Thyroid gland (tissue), 4 donors: ENCODE measurements around the gene SLC15A1.

Experiments used
- CTCF ChIP-seq, 6 experiments: fragments of 200-600 bp in 3 of 6; fragments of 450-650 bp in 3 of 6; sonication (generic) in 3 of 6; IDR thresholded peaks; one replicate each; pipeline ENCODE4 v1.5.1; 2016 to 2019; ENCODE audit warnings: antibody characterized with exemption in 6 of 6, mild to moderate bottlenecking in 2 of 6, inconsistent platforms in 1 of 6, moderate library complexity in 1 of 6
- POLR2A ChIP-seq, 2 donors: fragments of 450-650 bp; IDR thresholded peaks; one replicate each; pipeline ENCODE4 v1.6.1; 2017; ENCODE audit warnings: antibody characterized with exemption in 2 of 2, mild to moderate bottlenecking in 2 of 2, moderate library complexity in 1 of 2

- TF ChIP-seq CTCF (IDR thresholded peaks at IDR 0.05) = no peak
- TF ChIP-seq POLR2A (IDR thresholded peaks at IDR 0.05) = no peak
Observed at GRCh38 chr13:98690348-98691022, 62.0 kb downstream of the SLC15A1 start.
